ENCODE data around the gene FSIP1. TPM values are rescaled to one million over a fixed set of nuclear protein-coding genes. Genes with fewer than 3 reads are reported as not detected.

Gene FSIP1
- total and polyA plus RNA-seq, 9 of the 15 experiments (the other 6 are each of a cell fraction or from before 2014, with no cell fraction given) = 0.07 to 0.51 (median 0.29) TPM

DNA sequence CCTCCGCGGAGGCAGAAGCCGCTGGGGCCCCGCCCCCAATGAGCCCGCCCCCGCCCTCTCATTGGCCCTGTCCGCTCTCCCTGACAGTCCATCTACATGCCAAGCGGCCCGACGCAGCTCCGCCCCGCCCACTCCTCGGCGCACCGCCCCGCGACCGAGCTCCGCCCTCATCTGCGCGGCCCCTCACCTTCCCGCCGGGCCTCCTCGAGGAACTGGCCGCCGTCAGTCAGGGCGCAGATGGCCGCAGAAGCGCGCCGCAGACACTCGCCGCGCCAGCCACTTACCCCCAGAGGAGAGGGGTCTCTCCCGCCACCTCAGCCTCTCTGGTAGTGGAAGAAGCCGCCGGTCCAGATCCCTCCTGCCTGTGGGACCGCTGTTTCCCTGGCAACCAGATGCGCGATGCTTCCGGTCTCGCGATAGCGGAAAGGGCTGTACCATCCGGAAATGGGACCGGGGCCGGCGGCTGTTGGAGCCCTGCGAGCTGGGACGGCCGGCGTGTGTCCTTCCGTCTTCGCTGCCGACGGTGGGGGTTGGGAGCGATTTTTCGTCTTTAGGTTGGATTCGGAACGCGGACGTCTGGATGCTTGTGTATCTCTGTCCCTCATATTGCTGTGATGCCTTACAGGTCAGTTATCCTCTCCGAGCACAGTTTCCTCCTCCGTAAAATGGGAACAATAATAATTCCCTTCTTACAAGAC, at the start of gene FSIP1 (continued):
- TF ChIP-seq, protein P1, sequence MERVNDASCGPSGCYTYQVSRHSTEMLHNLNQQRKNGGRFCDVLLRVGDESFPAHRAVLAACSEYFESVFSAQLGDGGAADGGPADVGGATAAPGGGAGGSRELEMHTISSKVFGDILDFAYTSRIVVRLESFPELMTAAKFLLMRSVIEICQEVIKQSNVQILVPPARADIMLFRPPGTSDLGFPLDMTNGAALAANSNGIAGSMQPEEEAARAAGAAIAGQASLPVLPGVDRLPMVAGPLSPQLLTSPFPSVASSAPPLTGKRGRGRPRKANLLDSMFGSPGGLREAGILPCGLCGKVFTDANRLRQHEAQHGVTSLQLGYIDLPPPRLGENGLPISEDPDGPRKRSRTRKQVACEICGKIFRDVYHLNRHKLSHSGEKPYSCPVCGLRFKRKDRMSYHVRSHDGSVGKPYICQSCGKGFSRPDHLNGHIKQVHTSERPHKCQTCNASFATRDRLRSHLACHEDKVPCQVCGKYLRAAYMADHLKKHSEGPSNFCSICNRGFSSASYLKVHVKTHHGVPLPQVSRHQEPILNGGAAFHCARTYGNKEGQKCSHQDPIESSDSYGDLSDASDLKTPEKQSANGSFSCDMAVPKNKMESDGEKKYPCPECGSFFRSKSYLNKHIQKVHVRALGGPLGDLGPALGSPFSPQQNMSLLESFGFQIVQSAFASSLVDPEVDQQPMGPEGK (CRISPR knock-in tag; IDR thresholded peaks at IDR 0.05; ENCODE audit: borderline replicate concordance) = no peak
- TF ChIP-seq, protein P2, sequence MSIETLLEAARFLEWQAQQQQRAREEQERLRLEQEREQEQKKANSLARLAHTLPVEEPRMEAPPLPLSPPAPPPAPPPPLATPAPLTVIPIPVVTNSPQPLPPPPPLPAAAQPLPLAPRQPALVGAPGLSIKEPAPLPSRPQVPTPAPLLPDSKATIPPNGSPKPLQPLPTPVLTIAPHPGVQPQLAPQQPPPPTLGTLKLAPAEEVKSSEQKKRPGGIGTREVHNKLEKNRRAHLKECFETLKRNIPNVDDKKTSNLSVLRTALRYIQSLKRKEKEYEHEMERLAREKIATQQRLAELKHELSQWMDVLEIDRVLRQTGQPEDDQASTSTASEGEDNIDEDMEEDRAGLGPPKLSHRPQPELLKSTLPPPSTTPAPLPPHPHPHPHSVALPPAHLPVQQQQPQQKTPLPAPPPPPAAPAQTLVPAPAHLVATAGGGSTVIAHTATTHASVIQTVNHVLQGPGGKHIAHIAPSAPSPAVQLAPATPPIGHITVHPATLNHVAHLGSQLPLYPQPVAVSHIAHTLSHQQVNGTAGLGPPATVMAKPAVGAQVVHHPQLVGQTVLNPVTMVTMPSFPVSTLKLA (conservative IDR thresholded peaks at IDR 0.05) = peak; percentile 58 to 86; a peak in 3 of 4 replicates
- no peak for TF ChIP-seq LCOR (CRISPR knock-in tag; IDR thresholded peaks at IDR 0.05)
- no peak for TF ChIP-seq ZNF589 (CRISPR knock-in tag; IDR thresholded peaks at IDR 0.05; ENCODE audit: low read depth)
- TF ChIP-seq CHCHD3 (CRISPR knock-in tag; IDR thresholded peaks at IDR 0.05) = no peak
- peak; percentile 39; the same call in 1 of the 2 replicates for TF ChIP-seq EGR1 (conservative IDR thresholded peaks at IDR 0.05)
- no peak for TF ChIP-seq FOXO4 (CRISPR knock-in tag; IDR thresholded peaks at IDR 0.05)
- no peak for TF ChIP-seq ZNF12 (CRISPR knock-in tag; IDR thresholded peaks at IDR 0.05)
- peak; percentile 71 for TF ChIP-seq TAF1 (IDR thresholded peaks at IDR 0.05; ENCODE audit: control insufficient read depth, extremely low read depth, insufficient read depth, low read length, severe bottlenecking)
- no peak for TF ChIP-seq CBFA2T3 (IDR thresholded peaks at IDR 0.05)
- no peak for TF ChIP-seq ZNF318 (IDR thresholded peaks at IDR 0.05; ENCODE audit: borderline replicate concordance in 1 of 2, low read depth in 1 of 2)
- TF ChIP-seq ZNF143 (CRISPR knock-in tag; IDR thresholded peaks at IDR 0.05) = no peak
- peak; percentile 50; the same call in 1 of the 2 replicates for TF ChIP-seq CBX1 (IDR thresholded peaks at IDR 0.05; ENCODE audit: low read depth)

All from K562 (cell line).